Fibroblast of lung (primary cell): ENCODE results near the gene GBP6.

Experiments
- EZH2 ChIP-seq: IDR thresholded peaks from 2 replicates; pipeline ENCODE4 v1.5.1; 2012; ENCODE audit warnings: low read length, control low read depth, mild to moderate bottlenecking; ENCODE audit errors: missing control alignments
- TF ChIP-seq, protein P1 (sequence below), 2 donors: IDR thresholded peaks in 1 of 2; conservative IDR thresholded peaks in 1 of 2; 1 replicate in 1 of 2; 2 replicates in 1 of 2; pipeline ENCODE4 v1.5.1; 2011 to 2012; ENCODE audit warnings: low read length in 2 of 2, control low read depth in 1 of 2, inconsistent platforms in 1 of 2, low read depth in 1 of 2, mild to moderate bottlenecking in 1 of 2

- TF ChIP-seq EZH2: no peak
- TF ChIP-seq, protein P1, sequence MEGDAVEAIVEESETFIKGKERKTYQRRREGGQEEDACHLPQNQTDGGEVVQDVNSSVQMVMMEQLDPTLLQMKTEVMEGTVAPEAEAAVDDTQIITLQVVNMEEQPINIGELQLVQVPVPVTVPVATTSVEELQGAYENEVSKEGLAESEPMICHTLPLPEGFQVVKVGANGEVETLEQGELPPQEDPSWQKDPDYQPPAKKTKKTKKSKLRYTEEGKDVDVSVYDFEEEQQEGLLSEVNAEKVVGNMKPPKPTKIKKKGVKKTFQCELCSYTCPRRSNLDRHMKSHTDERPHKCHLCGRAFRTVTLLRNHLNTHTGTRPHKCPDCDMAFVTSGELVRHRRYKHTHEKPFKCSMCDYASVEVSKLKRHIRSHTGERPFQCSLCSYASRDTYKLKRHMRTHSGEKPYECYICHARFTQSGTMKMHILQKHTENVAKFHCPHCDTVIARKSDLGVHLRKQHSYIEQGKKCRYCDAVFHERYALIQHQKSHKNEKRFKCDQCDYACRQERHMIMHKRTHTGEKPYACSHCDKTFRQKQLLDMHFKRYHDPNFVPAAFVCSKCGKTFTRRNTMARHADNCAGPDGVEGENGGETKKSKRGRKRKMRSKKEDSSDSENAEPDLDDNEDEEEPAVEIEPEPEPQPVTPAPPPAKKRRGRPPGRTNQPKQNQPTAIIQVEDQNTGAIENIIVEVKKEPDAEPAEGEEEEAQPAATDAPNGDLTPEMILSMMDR (conservative IDR thresholded peaks at IDR 0.05 in 1 of 2, IDR thresholded peaks at IDR 0.05 in 1 of 2; ENCODE audit: low read depth in 1 of 2, low read length in 2 of 2): no peak
Measured at GRCh38 chr1:89364954-89365550, 1.2 kb downstream of the GBP6 start.
